GM19351 (cell line): Measurements from ENCODE around the gene PPM1M.

ENCODE experiments used
- ATAC-seq: cut with Tn5 transposase; IDR thresholded peaks from one replicate; pipeline ENCODE4 v1.9.1; 2021; ENCODE audit warnings: mild to moderate bottlenecking, moderate library complexity; ENCODE audit not compliant: unreplicated experiment

PPM1M gene

GRCh38 chr3:52243791-52244628, 1.5 kb upstream of the PPM1M start:
- peak; percentile 47 for ATAC-seq

GRCh38 chr3:52246264-52246620, 683 bp downstream of the PPM1M start:
- no peak for ATAC-seq

- ATAC-seq = no peak
Observed at GRCh38 chr3:52246728-52247408, 1.3 kb downstream of the PPM1M start.

GRCh38 chr3:52247409-52248164, 2.0 kb downstream of the PPM1M start:
- no peak for ATAC-seq

GRCh38 chr3:52248165-52248541, 2.6 kb downstream of the PPM1M start:
- no peak for ATAC-seq

GRCh38 chr3:52248816-52249547, 3.4 kb downstream of the PPM1M start:
- ATAC-seq = no peak

- no peak for ATAC-seq
Observed at GRCh38 chr3:52249683-52250082, 4.1 kb downstream of the PPM1M start.

GRCh38 chr3:52250122-52250521, 4.6 kb downstream of the PPM1M start:
- no peak for ATAC-seq

- ATAC-seq = peak; percentile 93
Observed at GRCh38 chr3:52253314-52254304, 8.1 kb downstream of the PPM1M start.

GRCh38 chr3:52254608-52255007, 9.0 kb downstream of the PPM1M start:
- no peak for ATAC-seq

GRCh38 chr3:52256159-52256558, 10.6 kb downstream of the PPM1M start:
- no peak for ATAC-seq

GRCh38 chr3:52256622-52257021, 11.1 kb downstream of the PPM1M start:
- ATAC-seq = no peak

- ATAC-seq = no peak
Observed at GRCh38 chr3:52257911-52258310, 12.4 kb downstream of the PPM1M start.

- ATAC-seq = no peak
Observed at GRCh38 chr3:52259035-52259434, 13.5 kb downstream of the PPM1M start.

GRCh38 chr3:52259448-52259847, 13.9 kb downstream of the PPM1M start:
- no peak for ATAC-seq

- no peak for ATAC-seq
Observed at GRCh38 chr3:52262447-52262846, 16.9 kb downstream of the PPM1M start.

GRCh38 chr3:52265387-52265786, 19.8 kb downstream of the PPM1M start:
- ATAC-seq = no peak

- no peak for ATAC-seq
Observed at GRCh38 chr3:52268036-52268435, 22.5 kb downstream of the PPM1M start.

GRCh38 chr3:52269776-52270175, 24.2 kb downstream of the PPM1M start:
- ATAC-seq = no peak

- no peak for ATAC-seq
Observed at GRCh38 chr3:52270252-52270754, 24.7 kb downstream of the PPM1M start.
